ENCODE data around the gene TCEA2.

GRCh38 chr20:64024141-64024990 lies 38.6 kb upstream of the TCEA2 start:
- no peak for TF ChIP-seq POLR2A (IDR thresholded peaks at IDR 0.05; ENCODE audit: low read length)
- TF ChIP-seq GATA1 (IDR thresholded peaks at IDR 0.05; ENCODE audit: low read depth, low read length) = no peak

All from erythroblast (primary cell).